ENCODE results near the gene ZFP30. TPM values are rescaled to one million over a fixed set of nuclear protein-coding genes. Genes with fewer than 3 reads are reported as not detected.

ZFP30 gene
- total RNA-seq, 2 donors from 2014 or later: 5.7 to 6.8 TPM

DNA sequence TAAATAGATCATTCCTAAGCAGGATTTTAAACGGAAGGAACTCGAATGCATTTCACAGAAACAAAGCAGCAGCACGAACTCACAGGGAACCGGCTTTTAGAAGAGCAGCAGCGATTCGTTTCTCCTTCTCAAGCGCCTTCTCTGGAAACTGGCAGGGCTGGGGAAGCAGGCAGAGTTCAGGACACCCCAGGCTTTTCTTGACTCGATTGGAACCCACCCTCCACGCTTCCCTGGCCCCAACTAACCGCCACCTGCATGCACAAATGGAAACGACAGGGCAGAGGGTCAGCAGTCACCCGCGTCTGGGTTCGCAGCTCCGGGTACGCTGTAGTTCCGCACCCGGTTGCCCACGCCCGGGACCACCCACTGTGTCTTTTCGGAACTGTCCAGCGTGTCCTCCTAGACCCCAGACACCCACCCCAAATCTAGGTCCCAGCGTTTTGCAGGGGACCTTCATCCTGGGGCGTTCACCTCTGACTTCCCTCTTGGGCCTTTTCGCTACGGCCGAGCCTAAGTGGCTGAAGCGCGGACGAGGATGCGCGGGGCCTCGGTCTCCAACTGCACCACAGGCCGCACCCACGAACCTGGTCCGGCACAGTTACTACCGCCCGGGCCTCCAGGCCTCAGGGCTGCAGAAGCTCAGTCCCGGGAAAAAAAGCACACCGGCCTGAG is 500 bp downstream of the ZFP30 start:
- intact Hi-C loops (cut with DNase I): loop anchor here (5.0 to 10.0 kb wide), 2 partner anchors 38 to 280 kb away; partner anchors contain the start of gene ZNF527
- peak; percentile 5 for DNase-seq (ENCODE audit: low spot score)
- Histone ChIP-seq H3K27me3 (replicated peaks; ENCODE audit: insufficient read depth) (no peaks in the 10 kb centered on the region), H3K4me3 (peak overlapping the region; percentile 71 to 80), H3K4me1 (replicated peaks) (no peaks in the 10 kb centered on the region), H3K9me3 (no peaks in the 10 kb centered on the region), H3K36me3 (no peaks in the 10 kb centered on the region), H3K27ac (peak overlapping the region; percentile 95 to 98)
- TF ChIP-seq POLR2A (IDR thresholded peaks at IDR 0.05) (no peak), POLR2AphosphoS5 (IDR thresholded peaks at IDR 0.05) (no peak)
- TF ChIP-seq, protein P1, sequence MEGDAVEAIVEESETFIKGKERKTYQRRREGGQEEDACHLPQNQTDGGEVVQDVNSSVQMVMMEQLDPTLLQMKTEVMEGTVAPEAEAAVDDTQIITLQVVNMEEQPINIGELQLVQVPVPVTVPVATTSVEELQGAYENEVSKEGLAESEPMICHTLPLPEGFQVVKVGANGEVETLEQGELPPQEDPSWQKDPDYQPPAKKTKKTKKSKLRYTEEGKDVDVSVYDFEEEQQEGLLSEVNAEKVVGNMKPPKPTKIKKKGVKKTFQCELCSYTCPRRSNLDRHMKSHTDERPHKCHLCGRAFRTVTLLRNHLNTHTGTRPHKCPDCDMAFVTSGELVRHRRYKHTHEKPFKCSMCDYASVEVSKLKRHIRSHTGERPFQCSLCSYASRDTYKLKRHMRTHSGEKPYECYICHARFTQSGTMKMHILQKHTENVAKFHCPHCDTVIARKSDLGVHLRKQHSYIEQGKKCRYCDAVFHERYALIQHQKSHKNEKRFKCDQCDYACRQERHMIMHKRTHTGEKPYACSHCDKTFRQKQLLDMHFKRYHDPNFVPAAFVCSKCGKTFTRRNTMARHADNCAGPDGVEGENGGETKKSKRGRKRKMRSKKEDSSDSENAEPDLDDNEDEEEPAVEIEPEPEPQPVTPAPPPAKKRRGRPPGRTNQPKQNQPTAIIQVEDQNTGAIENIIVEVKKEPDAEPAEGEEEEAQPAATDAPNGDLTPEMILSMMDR (IDR thresholded peaks at IDR 0.05): no peak
- 2% methylated on average over 40 of the region's 40 CpGs for WGBS

- no peaks in the 10 kb centered on the region for H3K36me3 ChIP-seq
- DNase-seq (ENCODE audit: low spot score): no peak
- no peaks in the 10 kb centered on the region for H3K9me3 ChIP-seq
- H3K4me3 ChIP-seq: peak overlapping the region; percentile 71 to 80
- 1% methylated on average over 5 of the region's 5 CpGs for WGBS
- H3K27me3 ChIP-seq (replicated peaks; ENCODE audit: insufficient read depth): no peaks in the 10 kb centered on the region
- TF ChIP-seq POLR2AphosphoS5 (IDR thresholded peaks at IDR 0.05): no peak
- no peak for TF ChIP-seq POLR2A (IDR thresholded peaks at IDR 0.05)
- TF ChIP-seq, protein P1 (IDR thresholded peaks at IDR 0.05): no peak
- no peaks in the 10 kb centered on the region for H3K4me1 ChIP-seq (replicated peaks)
- intact Hi-C loops (cut with DNase I): loop anchor here (10.0 kb wide), 1 partner anchor 279 kb away; the partner anchor contains the start of gene ZNF527
- H3K27ac ChIP-seq: peak overlapping the region; percentile 95 to 98
Measured at GRCh38 chr19:37654118-37654517, 1.1 kb downstream of the ZFP30 start.

DNA sequence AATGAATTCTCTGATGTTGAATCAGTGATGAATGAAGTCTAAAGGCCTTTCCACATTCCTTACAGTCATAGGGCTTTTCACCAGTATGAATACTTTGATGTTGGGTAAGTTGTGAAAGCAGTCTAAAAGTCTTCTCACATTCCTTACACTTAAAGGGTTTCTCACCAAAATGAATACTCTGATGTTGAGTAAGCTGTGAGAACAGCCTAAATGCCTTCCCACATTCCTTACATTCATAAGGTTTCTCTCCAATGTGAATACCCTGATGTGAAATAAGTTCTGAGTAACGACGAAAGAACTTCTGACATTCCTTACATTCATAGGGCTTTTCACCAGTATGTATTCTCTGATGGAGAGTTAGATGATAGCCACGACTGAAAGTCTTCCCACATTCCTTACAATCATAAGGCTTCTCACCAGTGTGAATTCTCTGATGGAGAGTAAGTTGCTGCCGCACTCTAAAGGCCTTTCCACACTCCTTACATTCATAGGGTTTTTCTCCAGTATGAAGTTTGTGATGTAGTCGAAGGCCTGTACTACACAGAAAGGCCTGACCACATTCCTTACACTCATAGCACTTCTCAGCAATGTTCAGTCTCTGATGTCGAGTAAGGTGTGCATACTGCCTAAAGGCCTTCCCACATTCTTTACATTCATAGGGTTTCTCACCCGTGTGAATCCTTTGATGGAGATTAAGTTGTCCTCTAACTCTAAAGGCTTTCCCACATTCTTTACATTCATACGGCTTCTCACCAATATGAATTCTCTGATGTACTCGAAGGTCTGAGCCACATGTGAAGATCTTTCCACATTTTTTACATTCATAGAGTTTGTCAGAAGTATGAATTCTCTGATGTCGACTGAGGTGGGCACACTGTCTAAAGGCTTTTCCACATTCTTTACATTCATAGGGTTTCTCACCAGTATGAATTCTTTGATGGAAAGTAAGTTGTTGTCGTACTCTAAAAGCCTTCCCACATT is 19.9 kb downstream of the ZFP30 start:
- Histone ChIP-seq H3K36me3 (peaks cover 7 to 17% of the 10 kb centered on the region in 2 donors), H3K27me3 (replicated peaks; ENCODE audit: insufficient read depth) (no peaks in the 10 kb centered on the region), H3K9me3 (no peaks in the 10 kb centered on the region), H3K27ac (no peak overlapping the region), H3K4me3 (no peak overlapping the region), H3K4me1 (replicated peaks) (no peaks in the 10 kb centered on the region)
- WGBS: 98% methylated on average over 11 of the region's 11 CpGs
- TF ChIP-seq POLR2A (IDR thresholded peaks at IDR 0.05) (no peak), POLR2AphosphoS5 (IDR thresholded peaks at IDR 0.05) (no peak)
- TF ChIP-seq, protein P1 (IDR thresholded peaks at IDR 0.05): no peak
- no peak for DNase-seq (ENCODE audit: low spot score)
- intact Hi-C loops (cut with DNase I): no loop called here

- peak; percentile 50 for DNase-seq (ENCODE audit: low spot score)
- intact Hi-C loops (cut with DNase I): loop anchor here (2.0 to 10.0 kb wide), 2 partner anchors 126 to 280 kb away; partner anchors contain the start of gene ZNF570
- 0% methylated on average over 20 of the region's 20 CpGs for WGBS
Measured at GRCh38 chr19:37594982-37595382, 60.3 kb downstream of the ZFP30 start.

More at GRCh38 chr19:37594982-37595382, 60.3 kb downstream of the ZFP30 start:
- TF ChIP-seq POLR2AphosphoS5 (IDR thresholded peaks at IDR 0.05) (no peak), POLR2A (IDR thresholded peaks at IDR 0.05) (no peak)
- TF ChIP-seq, protein P1 (IDR thresholded peaks at IDR 0.05): no peak
- H3K9me3 ChIP-seq: no peaks in the 10 kb centered on the region
- H3K4me3 ChIP-seq: peak overlapping the region; percentile 47 to 73
- H3K4me1 ChIP-seq (replicated peaks): no peaks in the 10 kb centered on the region
- peak overlapping the region; percentile 94 to 96 for H3K27ac ChIP-seq
- peaks cover 0 to 3% of the 10 kb centered on the region in 2 donors for H3K36me3 ChIP-seq
- H3K27me3 ChIP-seq (replicated peaks; ENCODE audit: insufficient read depth): no peaks in the 10 kb centered on the region
